ACHN (cell line): Measurements from ENCODE around the gene SLC4A8.
"Not testable (repeated sequence)": the region's sequence is repeated elsewhere in the genome, so short reads cannot be mapped to it uniquely, and the experiment has no call there.

Experiments
- DNase-seq: peaks from one replicate; pipeline ENCODE4 v3.0.0-alpha.2; 2015
- in situ Hi-C: cut with HindIII; loops from 2 replicates; pipeline ENCODE4 v1.10.0; 2017; ENCODE audit warnings: low sequenced_read_pairs, low pct_ligation_motif_present, low pct_unique_long_range_greater_than_20kb

The SLC4A8 gene

DNA sequence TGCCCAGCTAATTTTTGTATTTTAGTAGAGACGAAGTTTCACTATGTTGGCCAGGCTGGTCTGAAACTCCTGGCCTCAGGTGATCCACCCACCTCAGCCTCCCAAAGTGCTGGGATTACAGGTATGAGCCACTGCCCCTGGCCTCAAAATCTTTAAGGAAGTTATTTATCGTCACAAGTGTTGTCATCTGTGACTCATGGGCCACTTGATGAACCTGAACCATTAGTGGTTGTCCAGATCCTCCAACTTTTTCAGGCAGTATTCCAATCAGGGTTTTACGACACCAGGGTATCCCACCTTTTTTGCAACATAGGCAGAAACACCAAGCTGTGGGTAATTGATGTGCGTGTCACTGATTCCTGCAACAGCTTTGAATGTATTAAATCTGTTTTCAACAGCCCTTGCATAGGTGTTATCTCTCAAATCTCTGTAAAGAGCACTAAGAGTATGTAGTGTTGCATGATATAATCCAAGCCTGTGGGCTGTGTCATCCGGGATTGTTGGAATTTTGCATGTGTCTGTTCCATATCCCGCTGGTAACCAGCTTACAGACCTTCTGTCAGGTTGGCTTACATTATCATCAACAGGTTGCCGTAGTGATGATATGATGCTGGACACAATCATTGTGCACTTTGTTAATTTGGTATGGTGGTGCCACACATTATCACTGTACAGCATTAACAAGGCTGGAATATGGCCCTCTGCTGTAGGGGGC is 87.1 kb downstream of the SLC4A8 start:
- in situ Hi-C loops = no loop called here
- DNase-seq = no peak

GRCh38 chr12:51512438-51512837 is 87.8 kb downstream of the SLC4A8 start:
- in situ Hi-C loops = no loop called here
- DNase-seq = no peak

- in situ Hi-C loops, DNase-seq: not testable (repeated sequence)
Observed at GRCh38 chr12:51515037-51515436, 90.4 kb downstream of the SLC4A8 start.

DNA sequence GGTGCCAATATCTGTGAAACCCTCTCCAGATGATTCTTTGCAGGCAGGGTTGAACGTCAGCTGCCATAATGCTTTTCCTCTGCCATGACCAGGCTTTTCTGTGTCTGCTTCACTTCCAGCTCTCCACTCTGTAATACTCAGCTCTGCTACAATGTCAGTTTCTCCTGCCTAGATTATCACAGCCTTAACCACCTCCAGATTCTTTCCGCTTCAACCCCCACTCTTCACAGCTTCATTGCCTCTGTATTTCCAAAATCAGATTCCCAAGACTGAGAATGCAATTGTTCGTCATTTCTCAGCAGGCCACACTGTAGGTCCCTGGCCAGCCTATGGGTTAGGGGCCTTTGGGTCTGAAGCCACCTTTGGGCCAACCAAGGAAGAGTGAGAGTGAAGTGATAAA is 92.7 kb downstream of the SLC4A8 start:
- DNase-seq = no peak
- in situ Hi-C loops = no loop called here

DNA sequence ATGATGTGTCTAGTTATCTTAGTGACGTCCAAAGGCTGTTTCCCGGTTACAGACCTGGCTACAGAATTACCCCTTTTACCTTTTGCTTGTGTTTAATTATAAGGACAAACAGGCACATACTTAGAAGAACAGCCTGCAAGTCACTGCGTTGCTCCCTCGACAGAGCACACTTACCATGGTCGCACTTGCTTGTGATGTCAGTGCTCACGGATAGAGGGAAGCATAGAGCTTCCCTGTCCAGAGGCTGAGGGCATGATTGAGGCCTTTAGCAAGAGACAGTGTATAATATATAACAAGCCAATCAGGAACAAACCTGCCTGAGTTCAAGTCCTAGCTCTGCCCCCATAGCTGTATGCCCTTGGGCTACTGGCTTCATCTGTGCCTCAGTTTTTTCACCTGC is 93.2 kb downstream of the SLC4A8 start:
- DNase-seq = no peak
- in situ Hi-C loops = no loop called here

DNA sequence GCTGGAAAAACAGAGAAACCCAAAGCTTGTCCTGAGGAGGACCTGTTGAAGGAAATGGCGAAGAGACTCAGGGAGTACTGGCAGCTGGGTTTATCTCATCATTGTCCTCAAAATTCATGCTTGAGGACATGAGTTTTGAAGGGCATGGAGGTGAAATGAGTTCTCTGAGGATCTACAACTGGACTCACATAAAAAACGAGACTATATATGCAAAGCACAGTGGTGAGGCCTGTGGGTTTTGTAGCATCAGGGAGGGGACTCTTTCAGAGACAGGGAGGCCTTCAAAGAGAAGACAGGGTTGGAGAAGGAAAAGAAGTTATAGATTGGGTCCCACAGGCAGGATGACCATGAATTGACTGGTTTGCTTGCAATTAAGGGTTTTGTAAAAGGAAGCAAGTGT is 95.1 kb downstream of the SLC4A8 start:
- no peak for DNase-seq
- in situ Hi-C loops = no loop called here

DNA sequence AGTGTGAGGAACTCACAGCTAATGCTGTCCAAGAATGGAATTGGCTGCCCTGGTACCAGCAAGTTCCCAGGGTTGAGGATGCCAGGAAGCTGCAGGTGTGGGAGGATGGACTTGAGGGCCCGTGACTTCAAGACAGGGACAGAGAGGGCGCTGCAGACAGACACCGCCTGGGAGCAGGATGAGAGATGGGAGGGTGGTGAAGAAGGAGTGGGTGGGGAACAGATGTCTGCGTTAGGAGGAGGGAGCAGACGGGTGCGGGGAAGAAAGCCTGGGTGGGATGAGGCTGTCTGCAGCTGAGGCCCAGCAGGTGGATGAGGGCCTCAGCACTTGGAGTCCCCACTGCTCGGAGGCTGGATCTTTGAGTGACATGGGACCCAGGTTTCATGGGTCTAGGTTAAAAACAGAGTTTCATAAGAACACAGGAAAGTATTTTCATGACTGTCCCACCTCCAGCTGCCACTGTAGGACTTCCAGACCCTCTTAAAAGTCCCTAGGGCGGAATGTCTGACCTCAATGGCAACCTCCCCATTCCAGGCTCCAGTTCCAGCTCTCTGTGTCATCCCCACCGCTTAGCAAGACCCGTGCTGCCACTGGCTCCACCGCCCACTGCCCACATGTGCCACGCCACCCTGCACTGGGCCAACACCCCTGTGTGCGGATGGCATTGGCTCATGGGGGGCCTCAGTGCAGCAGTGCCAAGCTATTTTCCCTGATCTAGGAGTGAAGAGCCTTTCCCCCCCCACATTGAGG is 96.1 kb downstream of the SLC4A8 start:
- in situ Hi-C loops = no loop called here

DNA sequence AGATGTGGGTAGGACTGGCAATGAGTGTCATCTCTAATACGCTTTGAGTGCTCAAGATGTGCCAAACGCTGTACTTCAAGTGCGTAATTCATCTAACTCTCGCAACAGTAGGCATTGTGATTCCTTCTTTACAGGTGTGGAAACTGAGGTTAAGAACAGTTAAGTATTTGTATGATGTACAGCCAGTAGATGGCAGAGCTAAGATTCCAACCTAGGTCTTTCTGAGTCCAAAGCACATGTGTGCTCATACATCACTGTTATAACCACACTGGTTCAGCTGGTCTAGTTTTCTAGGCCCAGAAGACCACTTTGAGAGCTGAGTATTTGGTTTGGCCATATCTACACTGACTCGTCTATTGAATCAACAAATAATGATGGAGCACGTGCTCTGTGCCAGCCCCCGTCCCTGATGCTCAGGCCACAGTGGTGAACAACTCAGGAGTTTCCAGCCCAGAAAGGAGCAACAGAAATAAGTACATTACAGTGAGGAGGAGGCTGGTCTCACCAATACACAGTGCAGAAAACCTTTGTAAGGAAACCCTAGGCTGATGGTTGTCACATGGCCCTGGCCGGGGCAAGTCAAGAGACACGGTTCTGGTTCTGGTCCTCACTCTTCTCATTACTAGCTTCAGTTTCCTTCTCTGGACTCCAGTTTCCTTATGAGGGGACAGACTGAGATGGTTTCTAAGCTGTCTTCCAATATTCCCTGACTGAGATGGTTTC is 97.1 kb downstream of the SLC4A8 start:
- in situ Hi-C loops = no loop called here

More for the DNA sequence above, 96.1 kb downstream of the SLC4A8 start:
- no peak for DNase-seq

GRCh38 chr12:51522696-51523095 is 98.1 kb downstream of the SLC4A8 start:
- in situ Hi-C loops = no loop called here
- DNase-seq = no peak

More for the DNA sequence above, 97.1 kb downstream of the SLC4A8 start:
- no peak for DNase-seq

GRCh38 chr12:51524386-51524901 is 99.8 kb downstream of the SLC4A8 start:
- no peak for DNase-seq
- in situ Hi-C loops = no loop called here

- in situ Hi-C loops = no loop called here
- DNase-seq = no peak
Observed at GRCh38 chr12:51525518-51525917, 100.9 kb downstream of the SLC4A8 start.

- no peak for DNase-seq
- in situ Hi-C loops = no loop called here
Observed at GRCh38 chr12:51527966-51528365, 103.3 kb downstream of the SLC4A8 start.

GRCh38 chr12:51528852-51529650 is 104.4 kb downstream of the SLC4A8 start:
- in situ Hi-C loops = no loop called here
- no peak for DNase-seq

GRCh38 chr12:51529651-51529970 is 105.0 kb downstream of the SLC4A8 start:
- in situ Hi-C loops = no loop called here

DNA sequence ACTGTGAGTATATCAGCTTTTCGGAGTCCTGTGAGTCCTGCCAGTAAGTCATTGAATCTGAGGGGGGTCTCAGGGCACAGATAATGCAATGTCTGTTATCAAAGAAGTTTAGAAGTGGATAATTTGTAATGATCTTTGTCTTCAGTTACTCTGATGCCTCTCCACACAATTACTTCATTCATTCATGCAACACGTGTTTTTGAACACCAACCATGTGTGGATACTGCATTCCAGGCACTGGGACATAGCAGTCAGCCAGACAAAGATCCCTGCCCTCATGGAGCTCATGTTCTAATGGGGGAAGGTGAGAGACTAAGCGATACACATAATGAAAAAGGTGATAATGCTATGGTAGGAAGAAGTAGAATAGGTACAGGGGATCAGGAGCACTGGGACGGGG is 105.6 kb downstream of the SLC4A8 start:
- in situ Hi-C loops = no loop called here

More at GRCh38 chr12:51529651-51529970, 105.0 kb downstream of the SLC4A8 start:
- no peak for DNase-seq

DNA sequence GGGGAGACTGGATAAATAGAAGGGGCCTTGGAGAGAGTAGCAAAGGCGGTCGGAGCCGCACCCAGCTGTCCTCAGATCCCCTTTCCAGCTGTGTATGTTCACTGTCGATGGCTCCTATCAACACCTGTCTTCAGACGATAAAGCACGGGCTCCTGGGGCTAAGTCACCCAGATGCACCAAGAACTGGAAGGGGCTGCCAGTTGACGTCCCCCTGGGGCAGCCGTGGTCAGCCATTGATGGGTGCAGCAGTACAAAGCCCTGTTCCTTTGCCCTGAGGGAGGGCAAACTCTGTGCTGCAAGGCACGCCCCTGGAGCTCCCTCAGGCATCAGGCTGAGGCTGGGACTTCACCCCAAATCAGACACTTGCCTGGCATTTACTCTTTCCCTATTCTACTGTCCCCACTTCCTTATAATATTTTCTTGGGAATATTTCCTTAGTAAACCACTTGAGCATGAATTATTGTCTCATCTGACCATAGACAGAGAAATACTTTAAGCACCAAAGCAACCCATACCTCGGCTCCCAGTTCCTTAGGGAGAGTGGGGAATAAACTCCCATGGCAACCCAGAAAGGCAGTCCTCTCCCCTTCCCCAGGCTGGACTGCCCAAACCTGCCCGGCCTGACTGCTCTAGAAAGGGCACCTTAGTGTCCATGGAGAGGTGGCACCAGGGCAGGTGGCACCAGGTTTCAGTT is 106.8 kb downstream of the SLC4A8 start:
- no peak for DNase-seq
- in situ Hi-C loops = no loop called here

More for the DNA sequence above, 105.6 kb downstream of the SLC4A8 start:
- DNase-seq = no peak

GRCh38 chr12:51531978-51532497 is 107.4 kb downstream of the SLC4A8 start:
- in situ Hi-C loops = no loop called here
- peak; percentile 81 for DNase-seq

GRCh38 chr12:51533799-51534198 is 109.2 kb downstream of the SLC4A8 start:
- DNase-seq = no peak
- in situ Hi-C loops = no loop called here
